ENCODE data around the gene C13orf46. TPM values are rescaled to one million over a fixed set of nuclear protein-coding genes. Genes with fewer than 3 reads are reported as not detected.

C13orf46 gene
- total and polyA plus RNA-seq, 2 of the 8 experiments (the other 6 are each of a cell fraction or from before 2014, with no cell fraction given), result 0.23 to 0.28 TPM

- Histone ChIP-seq H3K4me2 (ENCODE audit: insufficient read depth in 1 of 2, low read depth in 2 of 2, low read length in 2 of 2) (no peak overlapping the region), H4K5ac (ENCODE audit: insufficient read length, low read depth, low read length) (no peak overlapping the region), H3K79me2 (ENCODE audit: control insufficient read depth in 1 of 2, insufficient read depth in 2 of 2, low read length in 2 of 2) (no peaks in the 10 kb centered on the region), H3K23ac (ENCODE audit: insufficient read length) (no peak overlapping the region), H3K4me1 (replicated peaks in 1 of 4; ENCODE audit: control insufficient read depth in 3 of 4, insufficient read depth in 4 of 4, low read length in 3 of 4) (no peaks in the 10 kb centered on the region), H2BK12ac (ENCODE audit: low read depth, low read length) (no peak overlapping the region), H4K20me1 (replicated peaks in 1 of 2; ENCODE audit: control insufficient read depth in 1 of 2, insufficient read depth in 2 of 2, low read length in 2 of 2) (peaks cover 0 to 2% of the 10 kb centered on the region in 2 experiments), H3K4ac (replicated peaks; ENCODE audit: insufficient read length, low read depth, low read length) (no peak overlapping the region), H3K14ac (ENCODE audit: insufficient read length) (no peak overlapping the region), H2BK5ac (ENCODE audit: low read depth, low read length) (no peak overlapping the region; the same call in 1 of the 2 replicates), H3K56ac (replicated peaks; ENCODE audit: insufficient read length, low read depth, low read length) (no peak overlapping the region), H3K4me3 (ENCODE audit: extremely low read depth in 1 of 4, insufficient read depth in 2 of 4, low read depth in 3 of 4, low read length in 4 of 4) (no peak overlapping the region), H2AK5ac (ENCODE audit: low read depth, low read length) (no peak overlapping the region), H2AFZ (ENCODE audit: low read length) (no peak overlapping the region), H3K27ac (ENCODE audit: low read depth, low read length) (no peak overlapping the region), H2BK120ac (replicated peaks; ENCODE audit: low read depth, low read length) (no peak overlapping the region), H2BK20ac (ENCODE audit: low read length) (no peak overlapping the region), H3K79me1 (ENCODE audit: low read depth, low read length) (no peaks in the 10 kb centered on the region), H3K18ac (ENCODE audit: extremely low read depth, low read length) (no peak overlapping the region), H3K27me3 (replicated peaks in 1 of 4; ENCODE audit: control insufficient read depth in 3 of 4, extremely low read depth in 1 of 4, insufficient read depth in 3 of 4, low read length in 3 of 4) (no peaks in the 10 kb centered on the region), H4K91ac (replicated peaks; ENCODE audit: insufficient read length, low read length) (no peak overlapping the region), H2BK15ac (ENCODE audit: low read length) (no peak overlapping the region), H4K8ac (ENCODE audit: extremely low read depth, insufficient read depth, low read length) (no peak overlapping the region; the same call in 1 of the 2 replicates), H3K9me3 (ENCODE audit: insufficient read depth in 2 of 2, low read depth in 1 of 2, low read length in 1 of 2) (no peaks in the 10 kb centered on the region), H3K36me3 (ENCODE audit: control insufficient read depth in 2 of 4, insufficient read depth in 4 of 4, low read length in 3 of 4) (no peaks in the 10 kb centered on the region), H3K23me2 (ENCODE audit: low read depth, low read length) (no peaks in the 10 kb centered on the region), H3K9ac (replicated peaks in 1 of 4; ENCODE audit: extremely low read depth in 1 of 4, low read depth in 3 of 4, low read length in 3 of 4) (no peak overlapping the region)
- DNase-seq (ENCODE audit: low read depth in 1 of 2, low spot score in 2 of 2) (no peak), FAIRE-seq (no peak)
- ChIA-PET CTCF (ENCODE audit: partially characterized antibody) (no interaction called here), POLR2A (ENCODE audit: partially characterized antibody) (interaction anchor here (1.1 kb wide), 1 partner anchor 10 kb away, joined by 3 read pairs; no protein-coding TSS in a partner anchor)
- WGBS, 2 experiments (ENCODE audit: extremely low coverage in 1 of 2, insufficient coverage in 1 of 2, insufficient read length in 1 of 2, insufficient replicate concordance in 2 of 2, low coverage in 1 of 2, low lambda C conversion rate in 2 of 2, missing lambda C conversion rate in 1 of 2), result 90% methylated on average over 19 of the region's 19 CpGs; no CpG with 5 or more reads in 1 of the 2 experiments
- TF ChIP-seq, protein P1, sequence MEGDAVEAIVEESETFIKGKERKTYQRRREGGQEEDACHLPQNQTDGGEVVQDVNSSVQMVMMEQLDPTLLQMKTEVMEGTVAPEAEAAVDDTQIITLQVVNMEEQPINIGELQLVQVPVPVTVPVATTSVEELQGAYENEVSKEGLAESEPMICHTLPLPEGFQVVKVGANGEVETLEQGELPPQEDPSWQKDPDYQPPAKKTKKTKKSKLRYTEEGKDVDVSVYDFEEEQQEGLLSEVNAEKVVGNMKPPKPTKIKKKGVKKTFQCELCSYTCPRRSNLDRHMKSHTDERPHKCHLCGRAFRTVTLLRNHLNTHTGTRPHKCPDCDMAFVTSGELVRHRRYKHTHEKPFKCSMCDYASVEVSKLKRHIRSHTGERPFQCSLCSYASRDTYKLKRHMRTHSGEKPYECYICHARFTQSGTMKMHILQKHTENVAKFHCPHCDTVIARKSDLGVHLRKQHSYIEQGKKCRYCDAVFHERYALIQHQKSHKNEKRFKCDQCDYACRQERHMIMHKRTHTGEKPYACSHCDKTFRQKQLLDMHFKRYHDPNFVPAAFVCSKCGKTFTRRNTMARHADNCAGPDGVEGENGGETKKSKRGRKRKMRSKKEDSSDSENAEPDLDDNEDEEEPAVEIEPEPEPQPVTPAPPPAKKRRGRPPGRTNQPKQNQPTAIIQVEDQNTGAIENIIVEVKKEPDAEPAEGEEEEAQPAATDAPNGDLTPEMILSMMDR (IDR thresholded peaks at IDR 0.05; ENCODE audit: control extremely low read depth in 1 of 3, insufficient read depth in 1 of 3, low read depth in 1 of 3, low read length in 3 of 3), result no peak
- TF ChIP-seq FOSL1 (IDR thresholded peaks at IDR 0.05; ENCODE audit: insufficient read depth, low read depth, low read length) (no peak), ATF3 (IDR thresholded peaks at IDR 0.05; ENCODE audit: insufficient read depth, low read depth, low read length) (no peak)
Measured at GRCh38 chr13:113943821-113944565, 29.9 kb downstream of the C13orf46 start.

Data from H1 (cell line).